ENCODE data around the gene KLHL22.
"Not testable (repeated sequence)": the region's sequence is repeated elsewhere in the genome, so short reads cannot be mapped to it uniquely, and the experiment has no call there.

Gene KLHL22

DNA sequence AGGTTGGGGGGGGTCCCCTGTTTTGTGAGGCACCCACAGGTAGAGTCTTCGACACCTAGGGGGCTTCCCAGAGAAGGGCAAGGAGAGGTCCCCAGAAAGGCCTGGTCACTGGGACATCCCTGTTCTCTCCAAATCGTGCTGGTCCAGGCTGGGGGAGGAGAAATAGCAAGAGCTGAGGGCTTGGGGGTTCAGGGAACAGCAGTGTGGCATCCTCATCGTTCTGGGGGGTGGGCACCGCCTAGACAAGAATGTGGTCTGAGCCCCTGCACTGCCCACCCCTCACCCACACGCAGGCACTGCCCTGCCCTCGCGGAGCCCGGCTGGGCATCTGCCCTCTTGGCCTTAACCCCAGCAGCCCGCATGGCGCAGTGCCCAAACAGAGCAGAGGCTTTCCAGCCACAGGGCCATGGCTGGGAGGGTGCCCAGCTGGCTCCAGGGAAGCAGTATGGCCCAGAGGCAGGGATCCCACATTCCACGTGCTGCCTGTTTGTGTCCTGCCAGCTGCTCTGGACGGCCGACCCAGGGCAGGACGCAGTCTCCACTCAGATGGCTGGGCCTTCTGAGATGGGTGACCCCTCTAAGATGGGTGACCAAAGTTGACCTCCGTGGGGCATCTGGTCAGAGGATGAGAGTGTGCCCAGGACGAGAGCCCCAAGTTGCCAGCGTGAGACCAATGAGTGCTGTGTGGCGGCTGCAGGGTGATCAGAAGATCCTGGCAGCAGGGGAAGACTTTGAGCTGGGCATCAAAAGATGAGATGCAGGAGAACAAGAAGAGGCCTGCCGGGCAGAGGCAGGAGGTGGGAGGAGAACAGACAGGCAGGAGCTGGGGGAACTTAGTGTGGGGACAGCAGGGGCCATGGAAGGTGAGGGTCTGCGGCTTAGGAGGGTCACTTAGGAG is 72.3 kb downstream of the KLHL22 start:
- no peak for TF ChIP-seq CTCF (IDR thresholded peaks at IDR 0.05; ENCODE audit: low read depth, low read length)
- no peak overlapping the region for H3K4me3 ChIP-seq (ENCODE audit: low read depth, low read length)

- no peak overlapping the region for H3K4me3 ChIP-seq (ENCODE audit: low read depth, low read length)
- no peak for TF ChIP-seq CTCF (IDR thresholded peaks at IDR 0.05; ENCODE audit: low read depth, low read length)
Observed at GRCh38 chr22:20422271-20423007, 73.2 kb downstream of the KLHL22 start.

- no peak overlapping the region for H3K4me3 ChIP-seq (ENCODE audit: low read depth, low read length)
- no peak for TF ChIP-seq CTCF (IDR thresholded peaks at IDR 0.05; ENCODE audit: low read depth, low read length)
Observed at GRCh38 chr22:20421507-20421874, 74.1 kb downstream of the KLHL22 start.

GRCh38 chr22:20420157-20420842 is 75.3 kb downstream of the KLHL22 start:
- no peak overlapping the region for H3K4me3 ChIP-seq (ENCODE audit: low read depth, low read length)
- no peak for TF ChIP-seq CTCF (IDR thresholded peaks at IDR 0.05; ENCODE audit: low read depth, low read length)

DNA sequence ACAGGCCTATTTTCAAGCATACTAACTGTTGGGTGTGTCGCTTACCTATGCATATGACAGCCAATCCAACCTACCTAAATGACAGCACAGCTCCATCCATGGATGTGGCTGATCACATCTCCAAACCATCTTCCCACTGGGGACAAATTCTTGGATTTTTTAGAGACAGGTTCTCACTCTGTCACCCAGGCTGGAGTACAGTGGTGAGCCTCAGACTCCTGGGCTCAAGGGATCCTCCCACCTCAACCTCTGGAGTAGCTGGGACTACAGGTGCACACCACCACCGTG is 76.0 kb downstream of the KLHL22 start:
- H3K4me3 ChIP-seq (ENCODE audit: low read depth, low read length) = no peak overlapping the region
- no peak for TF ChIP-seq CTCF (IDR thresholded peaks at IDR 0.05; ENCODE audit: low read depth, low read length)

- peak; percentile 79 for TF ChIP-seq CTCF (IDR thresholded peaks at IDR 0.05; ENCODE audit: low read depth, low read length)
- peak overlapping the region; percentile 40 for H3K4me3 ChIP-seq (ENCODE audit: low read depth, low read length)
Observed at GRCh38 chr22:20418211-20418788, 77.3 kb downstream of the KLHL22 start.

DNA sequence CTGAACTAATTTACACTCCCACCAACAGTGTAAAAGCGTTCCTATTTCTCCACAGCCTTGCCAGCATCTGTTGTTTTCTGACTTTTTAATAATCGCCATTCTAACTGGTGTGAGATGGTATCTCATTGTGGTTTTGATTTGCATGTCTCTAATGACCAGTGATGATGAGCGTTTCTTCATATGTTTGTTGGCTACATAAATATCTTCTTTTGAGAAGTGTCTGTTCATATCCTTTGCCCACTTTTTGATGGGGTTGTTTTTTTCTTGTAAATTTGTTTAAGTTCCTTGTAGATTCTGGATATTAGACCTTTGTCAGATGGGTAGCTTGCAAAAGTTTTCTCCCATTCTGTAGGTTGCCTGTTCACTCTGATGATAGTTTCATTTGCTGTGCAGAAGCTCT is 79.9 kb downstream of the KLHL22 start:
- not testable (repeated sequence) for H3K4me3 ChIP-seq (ENCODE audit: low read depth, low read length)

GRCh38 chr22:20415241-20415640 is 80.4 kb downstream of the KLHL22 start:
- H3K4me3 ChIP-seq (ENCODE audit: low read depth, low read length) = not testable (repeated sequence)

Measured in WI38 (cell line).